ENCODE results near the gene SERPINB12. TPM values are rescaled to one million over a fixed set of nuclear protein-coding genes. Genes with fewer than 3 reads are reported as not detected.

SERPINB12 gene
- total RNA-seq, 1 donor from 2014 or later, result not detected

Other genes starting within 250 kb of the SERPINB12 start
- gene BCL2, start 222.6 kb upstream of the SERPINB12 start, total RNA-seq, result 4.2 to 8.6 TPM (median 8.4 TPM) in 3 replicates
- 64.2 to 73.9 TPM (median 69.8 TPM) in 3 replicates for gene KDSR, start 175.2 kb upstream of the SERPINB12 start, total RNA-seq
- 54.9 to 64.8 TPM (median 55.1 TPM) in 3 replicates for gene VPS4B, start 119.9 kb upstream of the SERPINB12 start, total RNA-seq
- 0.24 TPM in 1 of 3 replicates, not detected in the others for gene SERPINB5, start 65.4 kb upstream of the SERPINB12 start, total RNA-seq
- not detected in 3 replicates for gene SERPINB13, start 45.0 kb downstream of the SERPINB12 start, total RNA-seq
- not detected in 3 replicates for gene SERPINB4, start 101.9 kb downstream of the SERPINB12 start, total RNA-seq
- not detected in 3 replicates for gene SERPINB3, start 119.5 kb downstream of the SERPINB12 start, total RNA-seq
- not detected in 3 replicates for gene SERPINB11, start 160.6 kb downstream of the SERPINB12 start, total RNA-seq
- gene SERPINB7, start 233.0 kb downstream of the SERPINB12 start, total RNA-seq, result not detected in 3 replicates